Testis (tissue), 3 donors: ENCODE measurements around the gene FOXK1. TPM values are rescaled to one million over a fixed set of nuclear protein-coding genes. Genes with fewer than 3 reads are reported as not detected.

ENCODE experiments used
- DNase-seq: peaks from one replicate; pipeline ENCODE4 v3.0.0-alpha.2; 2019
- H3K27ac ChIP-seq, 2 donors: fragments of 200-600 bp; sonication (generic); one replicate each; pipeline ENCODE4 v1.5.1; 2019
- H3K27me3 ChIP-seq: fragments of 200-600 bp; sonication (generic); one replicate; pipeline ENCODE4 v1.5.1; 2019
- H3K36me3 ChIP-seq: fragments of 200-600 bp; sonication (generic); one replicate; pipeline ENCODE4 v1.5.1; 2017; ENCODE audit warnings: low read depth; ENCODE audit errors: missing control alignments
- H3K4me1 ChIP-seq: fragments of 200-600 bp; sonication (generic); one replicate; pipeline ENCODE4 v1.5.1; 2019
- H3K4me3 ChIP-seq, 2 donors: fragments of 200-600 bp; sonication (generic); one replicate each; pipeline ENCODE4 v1.5.1; 2017 to 2019
- H3K9me3 ChIP-seq: fragments of 200-600 bp; sonication (generic); one replicate; pipeline ENCODE4 v1.5.1; 2017
- POLR2A ChIP-seq: fragments of 450-650 bp; IDR thresholded peaks from one replicate; pipeline ENCODE4 v1.6.1; 2017; ENCODE audit warnings: antibody characterized with exemption, mild to moderate bottlenecking, moderate library complexity
- WGBS, 2 donors: methylation state at CpG; one replicate each; pipeline ENCODE4 v1.1.5; 2018; 5-methylcytosine and 5-hydroxymethylcytosine counted together
- intact Hi-C: fragments of 100-400 bp; cut with DNase I; formaldehyde crosslinking; loops from one replicate; pipeline ENCODE4 v1.15.1; 2023; ENCODE audit warnings: low total_unique reads
- microRNA-seq, 2 donors: library from miRNA; unstranded; fragments of <30 nt; microRNA quantifications; one replicate each; pipeline ENCODE4, GENCODE V29; 2016; ENCODE audit warnings: borderline number of aligned reads in 2 of 2, borderline replicate concordance in 1 of 2
- polyA plus RNA-seq: library from polyadenylated mRNA; stranded (reverse); fragments of 350-450 nt; fragmentation: Illumina TruSeq; extraction: RNeasy Lipid Tissue Mini Kit (QIAGEN cat#74804); gene quantifications from one replicate; pipeline ENCODE4 v1.2.3, GENCODE V29; 2014; ENCODE audit warnings: low read depth, low replicate concordance; ENCODE audit not compliant: insufficient read depth
- small RNA-seq, 2 donors: library from RNA; depleted of rRNA; stranded (forward); fragments of <200 nt; gene quantifications; one replicate each; pipeline ENCODE3, GENCODE V24; 2016
- total RNA-seq, 2 donors: library from RNA; depleted of rRNA; stranded (reverse); fragments of >200 nt; gene quantifications; one replicate each; pipeline ENCODE4 v1.2.3, GENCODE V29; 2016
- TF ChIP-seq, protein P1 (sequence below), 3 experiments: fragments of 450-650 bp in 2 of 3; fragments of 200-600 bp in 1 of 3; sonication (generic) in 1 of 3; IDR thresholded peaks; one replicate each; pipeline ENCODE4 v1.5.1; 2016 to 2019; ENCODE audit warnings: antibody characterized with exemption in 3 of 3, mild to moderate bottlenecking in 2 of 3, moderate library complexity in 1 of 3

Gene FOXK1
- total and polyA plus RNA-seq, 3 donors from 2014 or later, result 21.9 to 65.2 (median 56.7) TPM

DNA sequence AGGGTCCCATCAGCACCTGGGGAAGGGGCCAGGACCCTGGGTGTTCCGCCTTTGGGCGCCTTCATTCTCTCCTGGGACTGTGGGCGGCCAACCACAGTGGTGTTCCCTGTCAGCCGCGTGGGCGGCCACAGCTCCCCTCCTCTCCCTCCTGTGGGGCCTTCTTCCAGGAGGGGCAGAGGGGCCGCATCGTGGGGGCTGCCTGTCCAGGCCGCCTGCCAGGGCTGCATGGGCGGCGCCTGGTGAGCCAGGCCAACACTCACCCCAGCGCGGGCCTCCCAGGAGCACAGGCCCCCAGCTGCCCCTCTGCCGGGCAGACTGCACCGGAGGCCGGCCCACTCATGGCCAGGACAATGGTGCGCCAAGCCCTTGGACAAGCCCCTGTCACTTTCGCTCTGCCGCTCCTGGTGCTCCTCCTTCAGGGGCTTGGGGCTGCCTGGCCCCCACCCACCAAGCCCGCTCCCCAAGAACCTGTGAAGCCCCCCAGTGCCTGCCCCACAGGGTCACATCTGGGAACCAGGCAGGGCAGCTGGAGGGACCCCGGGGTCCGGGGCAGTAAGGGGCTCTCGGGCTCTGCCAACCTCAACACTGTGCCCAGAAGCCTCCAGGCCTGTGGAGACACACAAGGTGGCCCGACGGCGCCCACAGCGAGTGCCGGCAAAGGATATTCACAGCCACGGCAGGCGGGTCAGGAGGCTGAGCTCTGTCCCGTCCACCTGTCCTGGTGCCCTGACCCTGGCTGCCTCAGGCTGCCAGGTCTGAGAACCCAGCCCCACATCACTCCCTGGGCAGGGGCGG lies 136.1 kb downstream of the FOXK1 start:
- Histone ChIP-seq H3K27me3 (no peaks in the 10 kb centered on the region), H3K27ac (no peak overlapping the region), H3K4me3 (no peak overlapping the region), H3K9me3 (no peaks in the 10 kb centered on the region), H3K4me1 (no peaks in the 10 kb centered on the region), H3K36me3 (no peaks in the 10 kb centered on the region)
- 90 to 97% methylated on average over 4 to 16 of the region's 32 CpGs for WGBS, 2 donors
- no peak for DNase-seq
- intact Hi-C loops, result no loop called here
- TF ChIP-seq, protein P1, sequence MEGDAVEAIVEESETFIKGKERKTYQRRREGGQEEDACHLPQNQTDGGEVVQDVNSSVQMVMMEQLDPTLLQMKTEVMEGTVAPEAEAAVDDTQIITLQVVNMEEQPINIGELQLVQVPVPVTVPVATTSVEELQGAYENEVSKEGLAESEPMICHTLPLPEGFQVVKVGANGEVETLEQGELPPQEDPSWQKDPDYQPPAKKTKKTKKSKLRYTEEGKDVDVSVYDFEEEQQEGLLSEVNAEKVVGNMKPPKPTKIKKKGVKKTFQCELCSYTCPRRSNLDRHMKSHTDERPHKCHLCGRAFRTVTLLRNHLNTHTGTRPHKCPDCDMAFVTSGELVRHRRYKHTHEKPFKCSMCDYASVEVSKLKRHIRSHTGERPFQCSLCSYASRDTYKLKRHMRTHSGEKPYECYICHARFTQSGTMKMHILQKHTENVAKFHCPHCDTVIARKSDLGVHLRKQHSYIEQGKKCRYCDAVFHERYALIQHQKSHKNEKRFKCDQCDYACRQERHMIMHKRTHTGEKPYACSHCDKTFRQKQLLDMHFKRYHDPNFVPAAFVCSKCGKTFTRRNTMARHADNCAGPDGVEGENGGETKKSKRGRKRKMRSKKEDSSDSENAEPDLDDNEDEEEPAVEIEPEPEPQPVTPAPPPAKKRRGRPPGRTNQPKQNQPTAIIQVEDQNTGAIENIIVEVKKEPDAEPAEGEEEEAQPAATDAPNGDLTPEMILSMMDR (IDR thresholded peaks at IDR 0.05), result no peak
- no peak for TF ChIP-seq POLR2A

DNA sequence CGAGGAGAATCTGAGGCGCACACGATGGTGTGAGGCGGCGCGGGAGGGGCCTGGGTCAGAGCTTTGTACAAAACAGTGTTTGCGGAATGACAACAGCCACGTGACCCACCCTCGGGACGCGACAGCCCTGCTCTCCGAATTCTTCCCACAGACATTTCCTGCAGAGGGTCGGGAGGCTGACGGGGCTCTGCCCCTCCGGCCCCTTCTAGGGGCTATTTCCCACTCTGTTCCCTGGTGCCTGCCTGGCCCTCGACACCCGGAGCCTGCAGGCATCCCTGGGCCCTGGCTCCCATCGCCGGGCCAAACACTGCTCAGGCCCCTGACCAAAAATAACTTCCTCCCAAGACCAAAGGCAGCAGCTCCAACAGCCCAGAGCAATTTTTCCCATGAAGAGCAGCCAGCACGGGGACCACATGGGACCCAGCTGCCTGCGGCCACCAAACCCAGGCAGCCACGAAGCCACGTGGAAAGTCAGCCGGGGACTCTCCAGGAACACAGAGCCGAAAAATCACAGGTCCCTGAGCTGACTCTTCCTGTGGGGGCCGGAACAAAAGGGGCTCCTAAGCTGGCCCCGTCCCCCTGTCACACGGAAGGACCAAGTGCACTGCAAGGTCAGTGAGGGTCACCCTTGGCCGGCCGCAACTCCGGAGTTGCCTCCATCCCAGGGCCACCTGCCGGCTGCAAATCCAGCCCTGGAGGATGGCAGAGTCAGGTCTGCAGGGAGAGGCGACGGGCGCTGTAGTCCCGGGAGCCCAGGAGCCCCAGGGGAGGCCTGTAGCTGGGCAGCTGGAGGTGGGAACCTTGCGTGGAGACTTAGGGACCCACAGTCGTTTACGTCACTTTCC lies 137.7 kb downstream of the FOXK1 start:
- DNase-seq, result no peak

DNA sequence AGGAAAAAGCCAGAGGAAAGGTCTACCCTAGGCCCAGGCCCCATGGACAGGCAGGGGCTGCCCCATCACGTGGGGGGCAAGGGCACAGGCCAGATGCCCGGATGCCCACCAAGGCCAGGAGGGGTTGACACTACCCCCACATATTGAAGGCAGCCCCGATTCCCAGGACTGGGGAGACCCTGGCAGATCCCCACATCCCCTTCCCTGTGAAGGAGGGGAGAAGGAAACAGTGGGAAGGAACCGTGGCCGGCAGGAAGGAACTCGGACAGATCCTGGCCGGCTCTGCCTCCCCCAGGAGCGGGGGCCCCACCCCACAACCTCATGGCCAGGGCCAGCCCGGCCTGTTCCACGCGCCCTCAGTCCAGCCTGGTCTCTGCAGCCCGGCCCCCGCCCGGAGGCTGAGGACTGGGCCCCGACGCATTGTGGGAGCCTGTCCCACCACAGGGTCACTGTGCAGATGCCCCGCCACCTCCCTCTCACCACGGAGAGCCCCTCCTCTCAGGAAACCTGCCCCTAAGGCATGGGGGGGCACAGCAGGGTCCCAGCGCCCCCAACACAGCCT lies 138.4 kb downstream of the FOXK1 start:
- DNase-seq, result no peak
- Histone ChIP-seq H3K27ac (no peak overlapping the region), H3K36me3 (no peaks in the 10 kb centered on the region), H3K4me3 (no peak overlapping the region), H3K27me3 (no peaks in the 10 kb centered on the region), H3K4me1 (peaks cover 3% of the 10 kb centered on the region), H3K9me3 (no peaks in the 10 kb centered on the region)
- TF ChIP-seq POLR2A, result no peak
- TF ChIP-seq, protein P1 (IDR thresholded peaks at IDR 0.05), result no peak
- intact Hi-C loops, result no loop called here
- WGBS, 2 donors, result 79 to 82% methylated on average over 3 to 19 of the region's 19 CpGs

More for the DNA sequence above, 137.7 kb downstream of the FOXK1 start:
- Histone ChIP-seq H3K27me3 (no peaks in the 10 kb centered on the region), H3K4me1 (peaks cover 3% of the 10 kb centered on the region), H3K27ac (no peak overlapping the region), H3K4me3 (no peak overlapping the region), H3K36me3 (no peaks in the 10 kb centered on the region), H3K9me3 (no peaks in the 10 kb centered on the region)
- no peak for TF ChIP-seq POLR2A
- TF ChIP-seq, protein P1 (IDR thresholded peaks at IDR 0.05), result no peak
- WGBS, 2 donors, result 77 to 82% methylated on average over 22 to 39 of the region's 39 CpGs
- intact Hi-C loops, result no loop called here

Small RNAs within 50 kb of the gene (microRNA-seq; reads per million reads assigned to microRNA genes)
- gene MIR4656, result 0 reads per million in 2 donors

Small RNAs within 50 kb of the gene (small RNA-seq; reads per million reads assigned to genes)
- gene MIR4656 (0 reads per million in 2 donors), gene RF00019 (0 reads per million in 2 donors)

Other genes with a start within 250 kb of the FOXK1 start
- 10 to 100 TPM; 47.6 to 59.1 TPM for gene AP5Z1, start 93.3 kb downstream of the FOXK1 start, total RNA-seq
- gene AP5Z1, start 93.3 kb downstream of the FOXK1 start, polyA plus RNA-seq, result 30.0 TPM
- gene PAPOLB, start 179.7 kb downstream of the FOXK1 start, total RNA-seq, result 10 to 100 TPM; 19.1 to 29.1 TPM
- 65.2 TPM for gene PAPOLB, start 179.7 kb downstream of the FOXK1 start, polyA plus RNA-seq
- 10 to 100 TPM; 24.3 to 25.6 TPM for gene RADIL, start 201.4 kb downstream of the FOXK1 start, total RNA-seq
- gene RADIL, start 201.4 kb downstream of the FOXK1 start, polyA plus RNA-seq, result 29.7 TPM